H1 (cell line): ENCODE data around the gene TNIP3. TPM values are rescaled to one million over a fixed set of nuclear protein-coding genes. Genes with fewer than 3 reads are reported as not detected.

ENCODE experiments used
- polyA plus RNA-seq, 7 experiments: library from polyadenylated mRNA; depleted of rRNA in 3 of 7; stranded (reverse) in 5 of 7; unstranded in 2 of 7; fragments of >200 nt in 5 of 7; fragments of 200-250 nt in 2 of 7; gene quantifications; 1 replicate in 5 of 7; 2 replicates in 1 of 7; 4 replicates in 1 of 7; pipeline versions ENCODE4 v1.2.1 to v1.2.3, GENCODE V29; 2011 to 2013; ENCODE audit warnings: missing spikeins in 2 of 7, mixed read lengths in 2 of 7
- total RNA-seq: library from RNA; stranded (reverse); fragmentation: NEBNext Ultra II Directional; extraction: Animal tissue kit (Norgen Biotek cat#: 25700); gene quantifications from 2 replicates; pipeline ENCODE4 v1.2.1, GENCODE V29; 2021
- TF ChIP-seq, protein P1 (sequence below): IDR thresholded peaks from 2 replicates; pipeline ENCODE4 v1.6.1; 2012; ENCODE audit warnings: low read length, inconsistent platforms

Gene TNIP3
- total and polyA plus RNA-seq, 2 of the 8 experiments (the other 6 are each of a cell fraction or from before 2014, with no cell fraction given), result not detected

DNA sequence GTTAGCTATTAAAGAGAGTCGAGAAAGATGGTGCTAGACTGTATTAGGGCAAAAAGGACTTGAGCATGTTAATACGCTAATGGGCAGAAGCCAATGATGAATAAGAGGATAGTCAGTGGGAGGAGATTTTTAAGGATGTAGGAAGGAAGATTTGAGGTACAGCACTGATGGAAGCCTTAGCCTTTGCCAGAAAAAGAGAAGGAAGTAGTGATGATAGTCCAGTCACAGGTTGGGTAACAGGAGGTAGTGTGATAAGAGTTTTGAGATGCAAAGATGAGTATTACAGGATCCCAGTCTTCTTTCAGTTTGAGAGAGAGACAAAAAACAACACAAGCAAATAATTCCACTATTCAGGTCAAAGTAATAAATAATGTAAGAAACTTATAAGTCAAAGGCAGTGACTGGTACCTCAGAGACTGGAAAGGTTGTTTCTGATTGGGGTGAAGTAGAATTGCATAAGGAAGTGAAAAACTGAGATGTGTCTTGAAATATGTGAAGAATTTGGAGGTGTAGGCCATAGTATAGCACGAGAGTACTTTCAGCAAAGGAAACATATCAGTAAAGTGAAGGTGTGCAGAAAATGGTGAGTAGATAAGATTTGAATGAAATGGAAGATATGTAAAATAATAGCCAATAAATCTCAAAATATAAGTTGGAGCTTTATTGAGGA, 69.7 kb downstream of the TNIP3 start (continued):
- TF ChIP-seq, protein P1, sequence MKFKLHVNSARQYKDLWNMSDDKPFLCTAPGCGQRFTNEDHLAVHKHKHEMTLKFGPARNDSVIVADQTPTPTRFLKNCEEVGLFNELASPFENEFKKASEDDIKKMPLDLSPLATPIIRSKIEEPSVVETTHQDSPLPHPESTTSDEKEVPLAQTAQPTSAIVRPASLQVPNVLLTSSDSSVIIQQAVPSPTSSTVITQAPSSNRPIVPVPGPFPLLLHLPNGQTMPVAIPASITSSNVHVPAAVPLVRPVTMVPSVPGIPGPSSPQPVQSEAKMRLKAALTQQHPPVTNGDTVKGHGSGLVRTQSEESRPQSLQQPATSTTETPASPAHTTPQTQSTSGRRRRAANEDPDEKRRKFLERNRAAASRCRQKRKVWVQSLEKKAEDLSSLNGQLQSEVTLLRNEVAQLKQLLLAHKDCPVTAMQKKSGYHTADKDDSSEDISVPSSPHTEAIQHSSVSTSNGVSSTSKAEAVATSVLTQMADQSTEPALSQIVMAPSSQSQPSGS, result no peak
